ENCODE data around the gene AGAP2.
A peak's percentile ranks its signal among the peaks of the same experiment; 100 is the strongest.

The AGAP2 gene

DNA sequence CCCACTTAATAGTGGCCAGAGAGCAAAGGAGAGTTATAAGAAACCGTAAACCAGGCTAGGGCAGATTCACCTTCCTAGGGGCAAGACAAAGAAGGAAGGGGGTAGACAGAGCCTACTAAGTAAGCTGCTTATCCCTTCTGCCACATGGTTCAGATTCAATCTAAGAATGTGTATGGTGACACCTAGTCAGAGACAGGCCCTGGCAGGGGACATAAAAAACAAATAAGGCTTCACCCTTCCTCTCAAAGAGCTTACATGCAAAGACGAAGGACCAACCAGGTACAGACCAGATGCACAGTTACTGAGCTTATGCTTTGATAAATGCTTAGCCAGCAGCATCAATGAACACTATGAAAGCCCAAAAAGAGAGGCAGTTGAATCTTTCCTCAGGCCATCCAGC is 23.9 kb upstream of the AGAP2 start:
- peak overlapping the region; percentile 94 for H3K27ac ChIP-seq
- H3K27me3 ChIP-seq (ENCODE audit: insufficient read depth, low read depth, severe bottlenecking) = no peaks in the 10 kb centered on the region
- peaks cover 76% of the 10 kb centered on the region for H3K36me3 ChIP-seq
- 0 out of 2 replicates have a peak overlapping the region, but pooled peaks have one; percentile 17 for H3K4me3 ChIP-seq (ENCODE audit: low read depth, low read length)
- H3K9me3 ChIP-seq (ENCODE audit: severe bottlenecking) = no peaks in the 10 kb centered on the region
- TF ChIP-seq, protein P1, sequence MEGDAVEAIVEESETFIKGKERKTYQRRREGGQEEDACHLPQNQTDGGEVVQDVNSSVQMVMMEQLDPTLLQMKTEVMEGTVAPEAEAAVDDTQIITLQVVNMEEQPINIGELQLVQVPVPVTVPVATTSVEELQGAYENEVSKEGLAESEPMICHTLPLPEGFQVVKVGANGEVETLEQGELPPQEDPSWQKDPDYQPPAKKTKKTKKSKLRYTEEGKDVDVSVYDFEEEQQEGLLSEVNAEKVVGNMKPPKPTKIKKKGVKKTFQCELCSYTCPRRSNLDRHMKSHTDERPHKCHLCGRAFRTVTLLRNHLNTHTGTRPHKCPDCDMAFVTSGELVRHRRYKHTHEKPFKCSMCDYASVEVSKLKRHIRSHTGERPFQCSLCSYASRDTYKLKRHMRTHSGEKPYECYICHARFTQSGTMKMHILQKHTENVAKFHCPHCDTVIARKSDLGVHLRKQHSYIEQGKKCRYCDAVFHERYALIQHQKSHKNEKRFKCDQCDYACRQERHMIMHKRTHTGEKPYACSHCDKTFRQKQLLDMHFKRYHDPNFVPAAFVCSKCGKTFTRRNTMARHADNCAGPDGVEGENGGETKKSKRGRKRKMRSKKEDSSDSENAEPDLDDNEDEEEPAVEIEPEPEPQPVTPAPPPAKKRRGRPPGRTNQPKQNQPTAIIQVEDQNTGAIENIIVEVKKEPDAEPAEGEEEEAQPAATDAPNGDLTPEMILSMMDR (IDR thresholded peaks at IDR 0.05; ENCODE audit: low read depth, low read length) = no peak
- peak; percentile 68 for DNase-seq

DNA sequence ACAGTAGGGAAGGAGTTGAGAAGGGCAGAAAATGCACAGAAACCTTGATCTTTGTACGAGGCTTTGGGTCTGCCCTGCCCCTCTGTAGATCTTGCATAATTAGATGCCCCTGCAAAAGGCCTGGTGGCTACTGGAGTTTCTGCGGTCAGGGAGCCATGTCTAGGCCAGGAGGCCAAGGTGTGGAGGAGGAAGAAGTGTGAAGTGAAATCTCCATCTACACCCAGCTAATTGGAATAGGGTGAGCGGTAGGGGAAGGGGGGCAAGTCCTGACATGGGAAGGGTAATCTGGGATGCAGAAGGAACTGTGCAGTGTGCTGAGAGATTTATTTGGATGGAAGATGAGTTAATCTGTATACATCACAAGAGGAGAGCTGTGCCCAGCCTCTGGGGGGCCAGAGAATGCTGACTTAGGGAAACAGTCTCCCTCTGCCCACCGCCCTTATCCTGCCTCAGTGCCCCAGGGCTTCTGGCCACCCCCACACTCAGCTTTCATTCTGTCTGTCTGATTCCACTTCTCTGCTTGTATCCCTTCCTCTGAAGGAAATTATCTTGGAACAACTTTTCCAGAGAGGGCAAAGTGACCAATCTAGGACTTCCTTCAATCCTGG is 23.0 kb upstream of the AGAP2 start:
- Histone ChIP-seq H3K27me3 (ENCODE audit: insufficient read depth, low read depth, severe bottlenecking) (no peaks in the 10 kb centered on the region), H3K4me3 (ENCODE audit: low read depth, low read length) (no peak overlapping the region), H3K36me3 (peaks cover 76% of the 10 kb centered on the region), H3K27ac (peak overlapping the region; percentile 94), H3K9me3 (ENCODE audit: severe bottlenecking) (no peaks in the 10 kb centered on the region)
- TF ChIP-seq, protein P1 (IDR thresholded peaks at IDR 0.05; ENCODE audit: low read depth, low read length) = no peak
- DNase-seq = peak; percentile 39

DNA sequence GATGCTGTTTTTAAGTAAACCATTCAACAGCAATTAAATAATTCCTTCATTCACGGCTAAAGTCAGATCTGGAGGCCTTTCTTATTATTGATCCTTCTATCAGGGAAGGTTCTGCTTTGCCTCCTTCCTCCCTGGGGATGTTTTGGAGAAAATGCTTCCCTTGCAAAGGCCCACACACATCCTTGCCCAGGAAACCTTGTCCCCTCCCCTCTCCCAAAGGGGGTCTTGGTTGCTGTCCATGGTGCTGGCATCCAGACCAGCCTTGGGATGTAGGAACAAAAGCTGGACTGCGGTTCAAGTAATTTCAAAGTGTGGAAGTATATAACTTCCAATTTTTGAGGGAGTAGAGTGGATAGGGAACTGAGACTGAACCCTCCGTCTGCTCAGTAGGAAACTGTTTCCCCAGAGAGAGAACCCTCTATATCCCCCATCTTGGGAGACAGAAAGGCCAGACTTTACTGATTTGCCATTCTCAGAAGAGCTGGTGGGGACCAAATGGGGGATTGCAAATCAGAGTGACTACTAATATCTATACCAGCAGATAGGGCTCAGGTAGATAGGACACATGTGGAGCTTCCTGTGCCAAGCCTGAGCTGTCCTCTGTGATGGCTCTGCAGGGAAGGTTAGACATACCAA is 21.9 kb upstream of the AGAP2 start:
- H3K36me3 ChIP-seq = peaks cover 72% of the 10 kb centered on the region
- H3K27ac ChIP-seq = no peak overlapping the region
- TF ChIP-seq, protein P1 (IDR thresholded peaks at IDR 0.05; ENCODE audit: low read depth, low read length) = no peak
- no peak for DNase-seq
- no peaks in the 10 kb centered on the region for H3K9me3 ChIP-seq (ENCODE audit: severe bottlenecking)
- H3K27me3 ChIP-seq (ENCODE audit: insufficient read depth, low read depth, severe bottlenecking) = no peaks in the 10 kb centered on the region
- no peak overlapping the region for H3K4me3 ChIP-seq (ENCODE audit: low read depth, low read length)

DNA sequence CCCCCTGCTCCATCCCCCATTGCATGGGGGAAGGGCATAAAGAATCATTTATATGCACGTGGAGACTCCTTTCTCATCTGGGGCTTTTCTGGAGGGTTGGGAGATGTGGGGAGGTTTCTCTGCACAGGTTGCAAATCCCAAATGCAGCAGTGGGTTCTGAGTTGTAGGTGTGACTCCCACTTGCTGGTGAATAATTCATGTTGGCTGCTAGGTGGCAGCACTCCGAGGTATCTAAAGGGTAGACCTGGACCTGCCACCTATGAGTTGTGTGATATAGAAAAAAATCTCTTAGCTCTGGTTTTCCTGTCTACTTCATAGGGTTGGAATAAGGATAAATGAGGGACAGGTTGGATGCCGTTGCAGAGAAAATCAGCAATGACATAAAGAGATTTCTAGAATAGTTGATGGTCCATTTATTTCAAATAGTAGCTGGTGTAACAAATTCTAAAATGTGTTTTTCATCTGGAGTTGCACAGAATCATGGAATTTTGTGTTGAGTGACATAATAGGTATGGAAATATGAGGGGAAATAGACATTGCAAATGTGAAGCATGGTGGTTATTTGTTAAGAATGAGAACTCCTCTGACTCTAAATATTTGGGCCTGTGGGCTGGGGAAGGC is 20.9 kb upstream of the AGAP2 start:
- TF ChIP-seq, protein P1 (IDR thresholded peaks at IDR 0.05; ENCODE audit: low read depth, low read length) = peak; percentile 71
- H3K4me3 ChIP-seq (ENCODE audit: low read depth, low read length) = no peak overlapping the region
- H3K27me3 ChIP-seq (ENCODE audit: insufficient read depth, low read depth, severe bottlenecking) = no peaks in the 10 kb centered on the region
- H3K36me3 ChIP-seq = peaks cover 62% of the 10 kb centered on the region
- H3K27ac ChIP-seq = no peak overlapping the region
- H3K9me3 ChIP-seq (ENCODE audit: severe bottlenecking) = no peaks in the 10 kb centered on the region
- peak; percentile 59 for DNase-seq

DNA sequence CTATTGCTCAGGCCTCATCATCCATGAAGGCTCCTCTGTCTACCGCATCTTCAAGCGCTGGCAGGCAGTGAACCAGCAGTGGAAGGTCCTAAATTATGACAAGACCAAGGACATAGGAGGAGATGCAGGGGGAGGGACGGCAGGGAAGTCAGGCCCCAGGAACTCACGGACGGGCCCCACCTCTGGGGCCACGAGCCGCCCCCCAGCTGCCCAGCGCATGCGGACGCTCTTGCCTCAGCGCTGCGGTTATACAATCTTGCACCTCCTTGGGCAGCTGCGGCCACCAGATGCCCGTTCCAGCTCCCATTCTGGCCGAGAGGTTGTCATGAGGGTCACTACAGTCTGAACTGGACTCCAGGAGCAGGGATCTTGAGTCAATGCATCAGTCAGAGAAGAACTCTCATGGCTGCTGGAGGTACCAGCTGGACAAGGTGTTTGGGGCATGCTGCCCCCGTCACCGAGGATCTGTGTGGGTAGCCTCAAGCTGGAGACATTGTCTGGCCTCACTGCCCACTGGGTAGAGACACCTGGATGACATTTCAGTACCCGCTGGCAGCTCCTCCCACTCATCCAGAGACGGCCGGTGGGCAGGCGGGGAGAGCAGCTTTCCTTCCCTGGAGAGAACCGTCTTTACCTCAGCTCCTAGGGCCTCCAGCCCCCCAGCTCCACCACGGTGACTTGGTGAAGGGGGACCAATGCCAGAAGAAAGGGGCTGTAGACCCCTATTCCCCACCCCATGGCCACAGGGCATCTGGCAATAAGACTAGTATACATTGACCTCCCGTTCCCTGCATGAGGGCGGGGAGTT is 20.2 kb upstream of the AGAP2 start:
- Histone ChIP-seq H3K9me3 (ENCODE audit: severe bottlenecking) (no peaks in the 10 kb centered on the region), H3K4me3 (ENCODE audit: low read depth, low read length) (no peak overlapping the region), H3K36me3 (peaks cover 55% of the 10 kb centered on the region), H3K27ac (no peak overlapping the region), H3K27me3 (ENCODE audit: insufficient read depth, low read depth, severe bottlenecking) (no peaks in the 10 kb centered on the region)
- no peak for DNase-seq
- TF ChIP-seq, protein P1 (IDR thresholded peaks at IDR 0.05; ENCODE audit: low read depth, low read length) = no peak

Measured in WERI-Rb-1 (cell line).